NCI-H2171 (cell line): ENCODE measurements around the gene SH3GL1.

Experiments used
- DNase-seq: peaks from one replicate; lab custom pipeline; 2025; lab: John Stamatoyannopoulos, UW

SH3GL1 gene

GRCh38 chr19:4400135-4400936 is at the start of gene SH3GL1:
Gene SH3GL1 (minus strand): TSS chr19:4400547. CDS start chr19:4400368, 179 bp downstream.
- DNase-seq = peak; percentile 95

- peak; percentile 91 for DNase-seq
Measured at GRCh38 chr19:4449639-4450028, 49.3 kb upstream of the SH3GL1 start.

DNA sequence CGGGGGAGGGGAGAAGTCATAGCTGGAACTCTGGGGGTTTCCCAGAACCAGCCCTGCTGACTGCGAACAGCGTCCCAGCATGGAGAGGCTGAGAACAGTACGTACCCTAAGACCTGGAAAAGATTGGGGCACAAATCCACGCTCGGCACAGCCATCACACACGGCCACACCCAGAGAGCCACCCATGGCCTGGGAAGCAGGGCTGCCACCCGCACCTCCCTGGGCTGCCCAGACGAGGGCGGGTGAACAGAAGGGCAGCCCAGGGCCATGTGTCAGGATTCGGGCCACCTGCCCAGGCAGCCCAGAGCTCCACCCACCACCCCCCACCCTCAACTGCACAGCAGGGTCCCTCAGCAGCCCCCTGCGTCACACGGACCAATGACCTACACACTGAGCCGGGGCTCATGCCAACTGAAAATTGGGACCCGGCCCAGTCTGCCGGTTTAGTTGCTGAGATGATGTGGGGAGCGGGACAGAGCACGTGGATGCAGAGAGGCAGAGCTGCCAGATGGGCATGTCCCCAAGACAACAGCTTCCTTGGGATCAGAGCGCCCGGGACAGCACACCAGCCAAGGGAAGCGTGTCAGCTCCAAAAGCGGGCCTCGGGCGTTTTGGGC is 48.8 kb upstream of the SH3GL1 start:
- DNase-seq = peak; percentile 93

DNA sequence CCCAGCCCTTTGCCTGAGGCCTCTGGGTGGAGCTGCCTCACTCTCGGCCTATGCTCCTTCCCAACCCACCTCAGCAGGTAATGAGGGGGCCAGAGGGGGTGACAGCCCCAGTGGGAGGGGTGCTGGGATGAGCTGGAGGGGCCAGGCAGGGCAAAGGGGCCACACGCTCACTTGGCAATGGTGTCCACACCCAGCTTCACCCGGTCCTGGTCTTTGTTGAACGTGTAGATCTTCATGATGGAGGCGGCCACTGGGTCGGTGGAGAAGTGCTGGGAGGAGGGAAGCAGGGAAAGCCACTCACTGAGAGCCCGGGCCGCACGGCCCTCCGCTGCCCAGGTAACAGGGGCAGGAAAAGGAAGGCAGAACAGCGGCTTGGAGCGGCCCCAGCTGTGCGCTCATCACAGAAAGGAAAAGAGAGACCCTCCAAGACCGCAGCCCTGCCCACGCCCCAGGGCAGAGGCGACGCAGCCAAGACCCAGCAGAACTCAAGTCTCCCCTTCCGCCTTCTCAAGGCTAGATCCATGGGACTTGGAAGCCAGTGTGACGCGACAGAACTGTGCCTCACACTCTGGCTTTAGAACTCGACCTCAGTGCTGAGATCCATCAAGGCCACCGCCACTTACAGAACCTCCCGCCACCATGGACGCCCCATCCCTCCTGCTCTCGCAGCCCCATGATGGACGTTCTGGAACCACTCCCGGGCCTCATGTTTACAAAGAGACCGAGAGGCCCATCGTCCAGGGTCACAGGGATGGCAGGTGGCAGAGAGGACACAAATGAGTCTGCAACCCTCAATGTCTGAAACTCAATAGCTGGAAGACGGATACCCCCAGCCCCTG is 48.0 kb upstream of the SH3GL1 start:
- DNase-seq = no peak

DNA sequence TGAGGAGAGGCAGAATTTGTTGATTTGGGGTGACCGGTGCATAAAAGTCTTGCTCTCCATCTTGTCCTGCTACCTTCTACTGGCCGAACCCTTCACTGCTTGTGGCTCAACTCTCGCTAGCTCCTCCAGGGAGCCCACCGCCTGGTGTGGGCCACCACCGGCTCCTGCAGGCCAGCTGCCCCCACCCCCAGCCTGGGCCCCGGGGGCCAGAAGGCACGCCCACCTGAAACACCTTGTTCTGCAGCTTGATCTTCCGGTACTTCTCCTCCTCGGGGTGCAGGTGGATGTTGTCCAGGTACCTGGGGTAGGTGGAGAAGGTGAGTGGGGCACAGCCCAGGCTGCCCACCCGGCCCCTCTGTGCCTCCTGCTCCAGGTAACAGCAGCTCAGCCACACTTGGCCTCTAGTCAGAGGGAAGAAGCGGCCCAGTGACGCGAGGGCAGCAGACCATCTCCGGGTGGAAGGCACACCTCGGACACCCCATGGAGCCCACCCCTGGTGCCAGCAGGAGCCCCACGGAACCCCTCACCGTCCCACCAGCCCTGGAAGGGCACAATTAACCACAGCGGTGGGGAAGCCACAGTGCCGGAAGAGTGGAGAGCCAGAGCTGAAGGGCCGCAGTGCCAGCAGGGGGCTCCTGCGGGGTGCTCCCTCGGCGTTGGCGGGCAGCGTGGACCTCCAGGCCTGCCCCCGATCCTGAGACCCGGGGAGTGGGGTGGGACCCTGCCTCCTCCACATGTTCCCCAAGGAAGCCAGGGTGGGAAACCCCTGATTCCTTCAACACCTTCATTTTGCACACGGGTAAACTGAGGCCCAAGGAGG is 47.2 kb upstream of the SH3GL1 start:
- DNase-seq = no peak

- DNase-seq = no peak
Measured at GRCh38 chr19:4446704-4447200, 46.4 kb upstream of the SH3GL1 start.

GRCh38 chr19:4445963-4446703 is 45.8 kb upstream of the SH3GL1 start:
- no peak for DNase-seq

DNA sequence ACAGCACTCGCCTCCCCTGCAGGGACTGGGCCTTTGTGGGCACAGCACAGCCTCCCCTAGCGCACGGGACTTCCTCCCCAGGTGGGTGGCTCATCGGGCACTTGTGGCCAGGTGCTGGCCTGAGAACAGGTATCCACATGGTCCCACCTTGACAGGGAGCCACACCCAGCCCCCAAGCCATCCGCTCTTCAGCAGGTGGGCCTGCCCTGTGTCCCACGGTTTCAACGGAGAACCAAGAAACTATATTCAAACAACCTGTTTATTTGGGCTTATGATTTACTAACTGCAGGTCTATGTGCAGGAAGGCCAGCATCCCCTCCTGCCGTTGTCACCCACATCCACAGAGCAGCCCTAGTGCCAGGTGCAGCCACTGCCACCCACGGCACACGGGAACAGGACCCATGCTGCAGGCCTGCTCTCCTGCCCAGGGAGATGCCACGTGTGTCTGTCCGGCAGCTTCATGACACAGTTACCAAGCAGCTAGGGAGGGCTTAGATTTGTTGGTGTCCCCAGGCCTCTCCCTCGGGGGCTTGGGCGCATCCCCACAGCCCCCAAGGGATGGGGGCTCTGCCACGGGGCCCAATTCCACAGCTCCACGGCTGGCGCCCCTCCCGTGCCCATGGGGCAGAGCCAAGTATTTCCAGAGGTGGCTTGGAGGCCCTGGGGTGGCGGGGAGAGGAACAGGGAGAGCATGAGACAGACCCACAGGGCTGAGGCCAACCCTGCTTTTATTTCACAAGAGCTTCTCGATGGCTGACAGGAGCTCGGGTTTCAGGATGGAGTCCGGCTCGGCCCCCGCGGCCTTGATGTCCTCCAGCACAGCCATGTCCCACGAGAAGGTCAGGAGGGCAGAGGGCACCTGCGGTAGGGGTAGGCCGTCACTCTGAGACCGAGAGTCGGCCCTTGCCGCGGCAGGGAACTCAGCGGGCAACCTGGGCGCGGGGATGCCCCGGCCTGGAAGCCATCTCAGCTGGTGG is 44.7 kb upstream of the SH3GL1 start:
- DNase-seq = no peak

DNA sequence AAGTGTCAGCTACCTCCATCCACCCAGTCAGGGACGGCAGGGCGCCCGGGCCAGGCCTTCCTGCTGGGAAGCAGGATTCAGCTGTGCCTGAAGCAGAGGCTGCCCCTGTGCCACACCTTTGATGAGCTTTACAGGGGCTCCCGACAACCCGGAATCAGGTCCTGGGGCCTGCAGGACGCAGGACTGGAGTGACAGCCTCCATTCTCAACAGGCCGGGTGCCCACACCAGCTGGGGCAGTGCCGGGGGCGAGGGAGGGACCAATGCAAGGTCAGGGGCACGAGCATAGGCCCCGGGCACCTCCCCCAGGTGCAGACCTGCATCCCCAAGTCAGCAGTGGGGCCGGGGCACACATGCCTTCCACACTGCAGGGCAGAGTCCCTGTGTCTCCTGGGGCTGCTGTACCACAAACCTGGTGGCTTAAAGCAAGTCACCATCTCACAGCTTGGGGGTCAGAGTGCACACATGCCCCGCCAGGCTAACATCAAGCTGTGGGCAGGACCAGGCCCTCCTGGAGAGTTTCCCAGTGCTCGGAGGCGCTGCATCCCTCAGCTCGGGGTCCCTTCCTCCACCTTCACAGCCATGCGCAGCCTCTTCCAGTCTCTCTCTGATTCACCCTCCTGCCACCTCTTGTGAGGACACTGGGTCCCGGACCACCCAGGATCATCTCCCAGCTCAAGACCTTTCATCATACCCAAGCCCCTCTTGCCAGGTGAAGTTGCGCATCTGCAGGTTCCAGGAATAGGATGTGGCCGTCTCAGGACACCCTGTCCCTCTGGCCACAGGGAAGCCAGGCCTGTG is 43.8 kb upstream of the SH3GL1 start:
- no peak for DNase-seq

GRCh38 chr19:4443188-4443587 is 42.8 kb upstream of the SH3GL1 start:
- DNase-seq = no peak

- no peak for DNase-seq
Measured at GRCh38 chr19:4442819-4443146, 42.4 kb upstream of the SH3GL1 start.

DNA sequence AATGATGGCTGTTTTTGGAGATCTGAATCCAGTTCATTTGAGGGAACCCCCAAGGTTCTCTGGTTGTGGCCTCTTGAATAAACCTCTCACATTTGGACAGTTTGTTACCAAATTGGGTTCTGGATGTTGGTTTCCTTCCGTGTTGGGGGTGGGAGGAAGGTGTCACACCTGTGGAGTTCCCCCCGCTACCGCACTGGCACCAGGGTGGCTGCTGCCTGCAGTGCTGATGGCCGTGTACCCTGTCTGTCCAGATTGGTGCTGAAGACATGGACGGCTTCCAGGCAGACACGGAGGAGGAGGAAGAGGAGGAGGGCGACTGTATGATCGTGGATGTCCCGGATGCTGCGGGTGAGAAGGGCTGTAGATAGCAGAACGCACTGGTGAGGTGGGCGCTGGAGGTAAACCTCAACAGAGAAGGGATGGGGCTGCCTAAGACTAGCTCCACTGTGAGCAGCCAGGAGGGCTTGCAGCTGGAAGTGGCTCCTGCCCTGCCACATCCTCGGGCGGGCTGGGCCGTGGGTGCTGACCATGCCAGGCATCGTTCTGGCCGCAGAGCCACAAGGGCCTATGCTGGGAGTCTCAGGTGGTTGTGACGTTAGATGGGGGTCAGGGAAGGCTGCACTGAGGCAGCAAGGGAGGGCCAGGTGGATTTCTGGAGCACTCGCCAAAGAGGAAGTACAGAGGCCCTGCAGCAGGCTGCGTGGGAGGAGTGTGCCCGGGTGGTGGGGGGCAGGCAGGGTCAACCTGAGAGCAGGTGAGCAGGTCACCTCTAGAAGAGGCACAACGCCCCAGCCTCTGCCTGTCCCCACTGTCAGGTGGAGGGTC is 41.9 kb upstream of the SH3GL1 start:
- DNase-seq = no peak

DNA sequence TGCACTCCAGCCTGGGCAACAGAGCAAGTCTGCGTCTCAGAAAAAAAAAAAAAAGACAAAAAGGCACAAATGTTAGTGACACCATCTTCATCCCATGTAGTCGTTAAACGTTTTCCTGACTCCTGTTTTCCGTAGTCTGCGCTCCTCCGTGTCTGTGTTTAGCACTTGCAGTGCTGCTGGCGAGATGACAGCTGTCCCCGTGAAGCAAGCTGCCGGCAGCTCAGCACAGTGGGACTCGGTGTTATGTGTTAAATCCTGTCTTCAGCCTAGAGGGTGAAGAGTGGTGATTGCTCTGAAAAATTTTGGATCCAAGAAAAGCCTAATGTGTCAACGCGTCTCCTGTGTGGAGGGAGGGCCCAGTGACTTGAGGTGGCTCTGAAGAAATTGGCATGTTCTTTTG is 38.9 kb upstream of the SH3GL1 start:
- DNase-seq = no peak

DNA sequence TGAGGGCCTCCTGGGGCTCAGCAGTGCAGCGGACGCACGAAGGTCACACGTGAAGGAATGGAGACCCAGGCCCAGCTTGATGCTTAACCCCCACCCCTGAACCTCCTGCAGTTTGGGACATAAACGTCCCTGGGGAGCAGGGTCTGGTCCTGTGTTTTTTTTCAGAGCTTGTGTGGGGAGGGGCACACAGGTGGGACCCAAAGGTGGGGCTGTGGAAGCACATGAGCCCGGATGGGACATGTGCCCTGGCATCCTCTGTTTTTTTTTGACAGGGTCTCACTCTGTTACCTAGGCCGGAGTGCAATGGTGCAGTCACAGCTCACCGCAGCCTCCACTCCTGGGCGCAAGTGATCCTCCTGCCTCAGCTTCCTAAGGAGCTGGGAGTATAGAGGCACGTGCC is 36.8 kb upstream of the SH3GL1 start:
- DNase-seq = no peak

GRCh38 chr19:4436231-4436630 is 35.9 kb upstream of the SH3GL1 start:
- no peak for DNase-seq

DNA sequence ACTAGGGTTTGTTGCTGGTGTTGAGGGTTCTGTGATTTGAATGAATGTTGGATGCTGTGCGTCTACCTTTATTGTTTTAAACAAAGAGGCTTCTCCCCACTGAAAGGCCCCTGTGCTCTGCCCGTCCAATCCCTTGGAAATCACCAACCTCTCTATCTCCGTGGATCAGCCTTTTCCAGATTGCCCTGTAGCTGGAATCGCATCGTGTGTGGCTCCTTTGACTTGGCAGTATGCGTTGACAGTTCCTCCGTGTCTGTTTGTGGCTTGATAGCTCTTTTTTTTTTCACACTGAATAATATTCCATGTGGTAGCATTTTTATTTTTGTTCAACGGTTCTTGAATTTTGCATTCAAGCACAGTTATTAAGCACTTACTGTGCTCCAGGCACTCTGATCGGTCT is 34.0 kb upstream of the SH3GL1 start:
- DNase-seq = no peak

DNA sequence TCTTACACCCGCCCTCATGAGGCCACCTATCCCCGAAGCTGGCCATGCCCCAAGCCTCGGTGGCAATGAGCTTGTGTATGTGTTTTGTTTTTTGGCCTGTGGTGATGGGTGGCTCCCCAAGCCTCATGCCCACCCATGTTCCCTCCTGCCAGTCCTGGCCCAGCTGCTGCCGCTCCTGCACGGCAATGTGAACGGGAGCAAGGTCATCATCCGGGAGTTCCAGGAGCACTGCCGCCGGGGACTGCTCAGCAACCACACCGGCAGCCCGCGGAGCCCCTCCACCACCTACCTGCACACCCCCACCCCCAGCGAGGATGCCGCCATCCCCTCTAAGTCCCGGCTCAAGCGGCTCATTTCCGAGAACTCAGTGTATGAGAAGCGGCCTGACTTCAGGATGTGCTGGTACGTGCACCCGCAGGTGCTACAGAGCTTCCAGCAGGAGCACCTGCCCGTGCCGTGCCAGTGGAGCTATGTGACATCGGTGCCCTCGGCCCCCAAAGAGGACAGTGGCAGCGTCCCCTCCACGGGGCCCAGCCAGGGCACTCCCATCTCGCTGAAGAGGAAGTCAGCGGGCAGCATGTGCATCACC is 32.7 kb upstream of the SH3GL1 start:
- no peak for DNase-seq
